Measurements from ENCODE around the gene TES. TPM values are rescaled to one million over a fixed set of nuclear protein-coding genes. Genes with fewer than 3 reads are reported as not detected.
"Not testable (repeated sequence)": the region's sequence is repeated elsewhere in the genome, so short reads cannot be mapped to it uniquely, and the experiment has no call there.

Gene TES
- total RNA-seq, 2 donors from 2014 or later, result 107 to 108 TPM

- Mint-ChIP-seq H3K4me1 (no peaks in the 10 kb centered on the region), H3K27me3 (peaks cover 12% of the 10 kb centered on the region), H3K27ac (no peak overlapping the region), H3K36me3 (ENCODE audit: low read depth) (peaks cover 5% of the 10 kb centered on the region), H3K4me3 (no peak overlapping the region)
- DNase-seq (no peak), ATAC-seq (no peak)
- H3K9me3 ChIP-seq (ENCODE audit: control insufficient read depth, low read length, poor library complexity, severe bottlenecking), result no peaks in the 10 kb centered on the region
Observed at GRCh38 chr7:116293139-116293538, 82.8 kb downstream of the TES start.

DNA sequence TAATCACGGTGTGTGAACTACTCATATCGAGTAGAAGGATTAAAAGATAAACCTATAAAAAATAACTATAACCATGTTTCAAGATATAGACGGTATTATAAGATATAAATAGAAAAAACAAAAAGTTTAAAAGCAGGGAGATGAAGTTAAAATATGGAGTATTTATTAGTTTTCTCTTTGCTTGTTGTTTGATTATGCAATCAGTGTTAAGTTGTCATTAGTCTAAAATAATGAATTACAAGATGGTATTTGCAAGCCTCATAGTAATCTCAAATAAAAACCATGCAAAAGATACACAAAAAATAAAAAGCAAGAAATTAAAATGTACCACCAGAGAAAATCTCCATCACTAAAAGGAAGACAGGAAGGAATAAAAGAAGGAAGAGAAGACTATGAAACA lies 83.3 kb downstream of the TES start:
- Mint-ChIP-seq H3K4me1 (no peaks in the 10 kb centered on the region), H3K27me3 (peaks cover 12% of the 10 kb centered on the region), H3K36me3 (ENCODE audit: low read depth) (peaks cover 5% of the 10 kb centered on the region), H3K4me3 (no peak overlapping the region), H3K27ac (no peak overlapping the region)
- no peak for ATAC-seq
- DNase-seq, result no peak
- no peaks in the 10 kb centered on the region for H3K9me3 ChIP-seq (ENCODE audit: control insufficient read depth, low read length, poor library complexity, severe bottlenecking)

DNA sequence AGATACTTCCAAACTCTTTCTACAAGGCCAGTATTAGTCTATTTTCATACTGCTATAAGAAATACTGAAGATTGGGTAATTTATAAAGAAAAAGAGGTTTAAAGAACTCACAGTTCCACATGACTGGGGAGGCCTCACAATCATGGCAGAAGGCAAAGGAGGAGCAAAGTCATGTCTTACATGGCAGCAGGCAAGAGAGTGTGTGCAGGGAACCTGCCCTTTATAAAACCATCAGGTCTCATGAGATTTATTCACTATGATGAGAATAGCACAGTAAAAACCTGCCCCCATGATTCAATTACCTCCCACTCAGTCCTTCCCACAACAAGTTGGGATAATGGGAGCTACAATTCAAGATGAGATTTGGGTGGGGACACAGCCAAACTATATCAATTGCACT lies 85.6 kb downstream of the TES start:
- not testable (repeated sequence) for H3K27ac Mint-ChIP-seq; ATAC-seq; H3K36me3 Mint-ChIP-seq (ENCODE audit: low read depth); H3K9me3 ChIP-seq (ENCODE audit: control insufficient read depth, low read length, poor library complexity, severe bottlenecking); DNase-seq; H3K4me3 Mint-ChIP-seq; H3K4me1 Mint-ChIP-seq
- peaks cover 12% of the 10 kb centered on the region for H3K27me3 Mint-ChIP-seq

GRCh38 chr7:116298055-116298454 lies 87.7 kb downstream of the TES start:
- no peak for DNase-seq
- no peak overlapping the region for H3K27ac Mint-ChIP-seq
- peaks cover under 1% of the 10 kb centered on the region for H3K36me3 Mint-ChIP-seq (ENCODE audit: low read depth)
- no peak for ATAC-seq
- no peaks in the 10 kb centered on the region for H3K4me1 Mint-ChIP-seq
- H3K27me3 Mint-ChIP-seq, result peaks cover 17% of the 10 kb centered on the region
- H3K4me3 Mint-ChIP-seq, result no peak overlapping the region
- no peaks in the 10 kb centered on the region for H3K9me3 ChIP-seq (ENCODE audit: control insufficient read depth, low read length, poor library complexity, severe bottlenecking)

DNA sequence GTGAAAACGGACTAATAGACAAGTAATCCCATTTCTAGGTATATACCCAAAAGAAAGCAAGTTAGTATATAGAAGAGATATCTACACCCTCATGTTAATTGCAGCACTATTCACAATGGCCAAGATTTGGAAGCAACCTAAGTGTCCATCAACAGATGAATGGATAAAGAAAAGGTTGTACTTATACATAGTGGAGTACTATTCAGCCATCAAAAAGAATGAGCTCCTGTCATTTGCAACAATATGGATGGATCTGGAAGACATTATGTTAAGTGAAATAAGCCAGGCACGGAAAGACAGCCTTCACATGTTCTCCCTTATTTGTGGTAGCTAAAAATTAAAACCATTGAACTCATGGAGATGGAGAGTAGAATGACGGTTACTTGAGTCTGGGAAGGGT lies 88.2 kb downstream of the TES start:
- Mint-ChIP-seq H3K4me1 (no peaks in the 10 kb centered on the region), H3K27ac (no peak overlapping the region), H3K36me3 (ENCODE audit: low read depth) (no peaks in the 10 kb centered on the region), H3K27me3 (peaks cover 19% of the 10 kb centered on the region), H3K4me3 (no peak overlapping the region)
- no peak for DNase-seq
- H3K9me3 ChIP-seq (ENCODE audit: control insufficient read depth, low read length, poor library complexity, severe bottlenecking), result no peaks in the 10 kb centered on the region
- ATAC-seq, result no peak

- Mint-ChIP-seq H3K27me3 (peaks cover 31% of the 10 kb centered on the region), H3K36me3 (ENCODE audit: low read depth) (no peaks in the 10 kb centered on the region), H3K4me1 (no peaks in the 10 kb centered on the region), H3K4me3 (no peak overlapping the region), H3K27ac (no peak overlapping the region)
- DNase-seq (no peak), ATAC-seq (no peak)
- no peaks in the 10 kb centered on the region for H3K9me3 ChIP-seq (ENCODE audit: control insufficient read depth, low read length, poor library complexity, severe bottlenecking)
Observed at GRCh38 chr7:116305485-116306408, 95.4 kb downstream of the TES start.

DNA sequence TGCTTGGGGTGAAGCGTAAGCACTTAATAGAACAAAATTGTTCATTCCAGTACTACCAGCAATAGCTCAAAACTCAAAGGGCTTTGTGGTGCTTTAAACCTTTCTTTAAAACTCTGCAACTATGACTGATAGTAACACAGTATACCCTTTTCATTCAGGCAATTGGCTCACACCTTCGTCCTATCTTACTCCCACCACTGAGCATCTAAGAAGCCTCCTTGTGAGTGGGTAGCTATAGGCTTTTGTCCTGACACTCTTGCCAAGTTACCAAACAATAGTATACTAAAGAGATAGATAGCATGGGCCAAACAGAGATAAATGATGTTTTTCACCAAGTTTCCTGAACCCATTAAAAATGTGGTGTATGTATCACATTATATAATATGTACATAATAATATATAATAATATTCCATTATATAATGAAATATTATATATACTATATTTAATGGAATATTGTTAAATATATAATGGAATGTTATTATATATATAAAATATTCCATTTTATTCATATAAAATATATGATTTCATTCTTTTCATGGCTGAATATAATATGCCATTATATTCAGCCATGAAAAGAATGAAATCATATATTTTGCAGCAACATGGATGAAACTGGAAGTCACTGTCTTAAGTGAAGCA lies 96.2 kb downstream of the TES start:
- Mint-ChIP-seq H3K27ac (no peak overlapping the region), H3K36me3 (ENCODE audit: low read depth) (no peaks in the 10 kb centered on the region), H3K4me3 (no peak overlapping the region), H3K27me3 (peaks cover 30% of the 10 kb centered on the region), H3K4me1 (no peaks in the 10 kb centered on the region)
- no peaks in the 10 kb centered on the region for H3K9me3 ChIP-seq (ENCODE audit: control insufficient read depth, low read length, poor library complexity, severe bottlenecking)
- DNase-seq, result no peak
- ATAC-seq, result no peak

DNA sequence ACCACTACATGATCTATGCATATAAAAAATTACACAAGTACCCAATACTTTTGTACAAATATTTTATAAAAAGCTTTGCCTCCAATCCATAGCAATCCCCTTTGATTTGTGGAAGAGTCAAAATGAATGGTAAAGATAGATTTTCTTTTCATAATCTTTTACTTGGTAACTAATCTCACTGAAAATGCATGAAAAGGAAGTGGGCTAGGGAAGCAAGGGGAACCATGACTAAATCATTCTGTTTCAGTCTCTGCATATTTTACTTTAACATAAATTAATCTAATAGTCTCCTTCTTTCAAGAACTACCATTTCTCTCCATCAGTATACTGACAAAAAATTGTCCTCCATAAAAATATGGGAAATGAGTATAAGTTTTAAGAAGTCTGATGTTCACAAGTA lies 96.9 kb downstream of the TES start:
- ATAC-seq, result no peak
- H3K36me3 Mint-ChIP-seq (ENCODE audit: low read depth), result no peaks in the 10 kb centered on the region
- no peak overlapping the region for H3K4me3 Mint-ChIP-seq
- DNase-seq, result no peak
- no peaks in the 10 kb centered on the region for H3K4me1 Mint-ChIP-seq
- peaks cover 22% of the 10 kb centered on the region for H3K27me3 Mint-ChIP-seq
- no peaks in the 10 kb centered on the region for H3K9me3 ChIP-seq (ENCODE audit: control insufficient read depth, low read length, poor library complexity, severe bottlenecking)
- H3K27ac Mint-ChIP-seq, result no peak overlapping the region

Other genes with a start within 250 kb of the TES start
- under 1 TPM; 0.21 to 0.47 TPM for gene TFEC, start 179.8 kb upstream of the TES start, total RNA-seq